PC-3 (cell line): ENCODE measurements around the gene HEPN1. TPM values are rescaled to one million over a fixed set of nuclear protein-coding genes. Genes with fewer than 3 reads are reported as not detected.

Experiments
- ATAC-seq: fragments of 200-7000 bp; cut with Tn5 transposase; 2 replicates; pipeline ENCODE4 v1.9.1; 2020; ENCODE audit warnings: mild to moderate bottlenecking, moderate library complexity
- BruUV-seq: library from RNA; stranded (reverse); fragments of 400-500 nt; replicated peaks from 2 replicates; lab custom pipeline; 2021; lab: Mats Ljungman, UMichigan
- CTCF ChIA-PET: fragments of 300-600 bp; sonication (Branson Sonifier 250); formaldehyde crosslinking; loops from one replicate; lab custom pipeline; 2022; ENCODE audit warnings: antibody characterized with exemption; lab: Charles Lee
- POLR2A ChIA-PET: fragments of 300-600 bp; sonication (Branson Sonifier 250); formaldehyde crosslinking; loops from one replicate; lab custom pipeline; 2022; ENCODE audit warnings: antibody characterized with exemption; ENCODE audit not compliant: unreplicated experiment; lab: Charles Lee
- DNase-seq: peaks from one replicate; pipeline ENCODE4 v3.0.0-alpha.2; 2015
- H2AFZ ChIP-seq: fragments of 300-600 bp; sonication (generic); 2 replicates; pipeline ENCODE4 v1.6.0; 2016; ENCODE audit warnings: antibody characterized with exemption, low read length
- H3F3A ChIP-seq: fragments of 300-600 bp; sonication (generic); one replicate; pipeline ENCODE4 v1.6.0; 2017; ENCODE audit warnings: antibody characterized with exemption, low read length, control low read depth, mild to moderate bottlenecking; ENCODE audit not compliant: unreplicated experiment
- H3K27ac ChIP-seq: fragments of 300-600 bp; sonication (generic); 2 replicates; pipeline ENCODE4 v1.5.1; 2016; ENCODE audit warnings: mild to moderate bottlenecking, low read length
- H3K27me3 ChIP-seq: fragments of 300-600 bp; sonication (generic); 2 replicates; pipeline ENCODE4 v1.6.1; 2016; ENCODE audit warnings: low read length, mixed read lengths
- H3K36me3 ChIP-seq: fragments of 300-600 bp; sonication (generic); 2 replicates; pipeline ENCODE4 v1.6.1; 2016; ENCODE audit warnings: low read depth, mixed run types, low read length, mixed read lengths
- H3K4me1 ChIP-seq: fragments of 300-600 bp; sonication (generic); 2 replicates; pipeline ENCODE4 v1.5.1; 2016; ENCODE audit warnings: low read length; ENCODE audit not compliant: insufficient read depth
- H3K4me2 ChIP-seq: fragments of 300-600 bp; sonication (generic); 2 replicates; pipeline ENCODE4 v1.6.0; 2016; ENCODE audit warnings: low read length
- H3K4me3 ChIP-seq: fragments of 300-600 bp; sonication (generic); 2 replicates; pipeline ENCODE4 v1.5.1; 2016; ENCODE audit warnings: mild to moderate bottlenecking, low read length, mixed read lengths
- H3K79me2 ChIP-seq: fragments of 300-600 bp; sonication (generic); 2 replicates; pipeline ENCODE4 v1.6.1; 2017; ENCODE audit warnings: low read length, mixed read lengths
- H3K9ac ChIP-seq: fragments of 300-600 bp; sonication (generic); 2 replicates; pipeline ENCODE4 v1.6.0; 2016; ENCODE audit warnings: mild to moderate bottlenecking, low read length
- H3K9me2 ChIP-seq: fragments of 300-600 bp; sonication (generic); replicated peaks from 2 replicates; pipeline ENCODE4 v1.6.1; 2016; ENCODE audit warnings: mixed run types, low read length, mixed read lengths
- H3K9me3 ChIP-seq: fragments of 300-600 bp; sonication (generic); 2 replicates; pipeline ENCODE4 v1.6.1; 2016; ENCODE audit warnings: low read length, mixed read lengths
- H4K20me1 ChIP-seq: fragments of 300-600 bp; sonication (generic); 2 replicates; pipeline ENCODE4 v1.6.1; 2016; ENCODE audit warnings: low read length, mixed read lengths
- EZH2 ChIP-seq: fragments of 300-600 bp; sonication (generic); IDR thresholded peaks from one replicate; pipeline ENCODE4 v1.6.1; 2017; ENCODE audit warnings: antibody characterized with exemption, mild to moderate bottlenecking, low read length; ENCODE audit not compliant: unreplicated experiment
- EZH2phosphoT487 ChIP-seq: fragments of 300-600 bp; sonication (generic); IDR thresholded peaks from 2 replicates; pipeline ENCODE4 v1.6.1; 2018; ENCODE audit warnings: mild to moderate bottlenecking, antibody characterized with exemption, low read length, borderline replicate concordance
- intact Hi-C: fragments of 100-400 bp; cut with micrococcal nuclease; formaldehyde crosslinking; loops from 2 replicates; pipeline ENCODE4 v1.9.0; 2023
- total RNA-seq: library from RNA; depleted of rRNA; stranded (reverse); fragments of >200 nt; gene quantifications from 2 replicates; pipeline ENCODE4 v1.2.3, GENCODE V29; 2014
- TF ChIP-seq, protein P1 (sequence below): fragments of 300-600 bp; sonication (generic); conservative IDR thresholded peaks from 2 replicates; pipeline ENCODE4 v1.5.1; 2017; ENCODE audit warnings: antibody characterized with exemption, low read depth, mild to moderate bottlenecking, low read length

Gene HEPN1
- total RNA-seq, 1 experiment from 2014 or later, result not detected

DNA sequence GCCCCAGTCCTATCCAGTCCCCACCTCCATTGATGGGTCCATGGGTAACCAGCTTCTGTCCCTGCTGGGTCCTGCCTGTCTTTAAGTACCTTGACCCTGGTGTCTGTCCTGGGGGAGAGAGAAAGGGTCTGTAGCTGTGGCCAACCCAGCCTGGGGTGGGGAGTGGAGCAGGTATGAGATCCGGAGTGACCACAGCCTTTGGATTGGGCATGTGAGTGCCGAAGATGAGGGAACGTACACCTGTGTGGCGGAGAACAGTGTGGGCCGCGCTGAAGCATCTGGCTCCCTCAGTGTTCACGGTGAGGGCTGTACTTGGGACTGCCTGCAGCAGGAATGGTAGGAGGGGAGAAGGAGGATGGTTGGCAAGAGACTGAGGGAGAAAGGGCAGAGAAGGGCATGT is 48.6 kb upstream of the HEPN1 start:
- BruUV-seq, result no TSS peak
- H3K79me2 ChIP-seq, result no peaks in the 10 kb centered on the region
- no peaks in the 10 kb centered on the region for H3K9me2 ChIP-seq
- no peak overlapping the region for H3K27ac ChIP-seq
- H3K4me1 ChIP-seq, result peaks cover 2% of the 10 kb centered on the region; the same call in 1 of the 2 replicates
- no peaks in the 10 kb centered on the region for H4K20me1 ChIP-seq
- intact Hi-C loops, result no loop called here
- no peak overlapping the region for H3K9ac ChIP-seq
- no peaks in the 10 kb centered on the region for H3K9me3 ChIP-seq
- H3K36me3 ChIP-seq, result no peaks in the 10 kb centered on the region
- peaks cover 31% of the 10 kb centered on the region for H3K27me3 ChIP-seq
- no peak overlapping the region for H2AFZ ChIP-seq
- no peaks in the 10 kb centered on the region for H3F3A ChIP-seq
- no peak overlapping the region for H3K4me3 ChIP-seq
- H3K4me2 ChIP-seq, result no peak overlapping the region
- ChIA-PET CTCF (no interaction called here), POLR2A (no interaction called here)
- DNase-seq, result no peak
- ATAC-seq, result no peak
- TF ChIP-seq, protein P1, sequence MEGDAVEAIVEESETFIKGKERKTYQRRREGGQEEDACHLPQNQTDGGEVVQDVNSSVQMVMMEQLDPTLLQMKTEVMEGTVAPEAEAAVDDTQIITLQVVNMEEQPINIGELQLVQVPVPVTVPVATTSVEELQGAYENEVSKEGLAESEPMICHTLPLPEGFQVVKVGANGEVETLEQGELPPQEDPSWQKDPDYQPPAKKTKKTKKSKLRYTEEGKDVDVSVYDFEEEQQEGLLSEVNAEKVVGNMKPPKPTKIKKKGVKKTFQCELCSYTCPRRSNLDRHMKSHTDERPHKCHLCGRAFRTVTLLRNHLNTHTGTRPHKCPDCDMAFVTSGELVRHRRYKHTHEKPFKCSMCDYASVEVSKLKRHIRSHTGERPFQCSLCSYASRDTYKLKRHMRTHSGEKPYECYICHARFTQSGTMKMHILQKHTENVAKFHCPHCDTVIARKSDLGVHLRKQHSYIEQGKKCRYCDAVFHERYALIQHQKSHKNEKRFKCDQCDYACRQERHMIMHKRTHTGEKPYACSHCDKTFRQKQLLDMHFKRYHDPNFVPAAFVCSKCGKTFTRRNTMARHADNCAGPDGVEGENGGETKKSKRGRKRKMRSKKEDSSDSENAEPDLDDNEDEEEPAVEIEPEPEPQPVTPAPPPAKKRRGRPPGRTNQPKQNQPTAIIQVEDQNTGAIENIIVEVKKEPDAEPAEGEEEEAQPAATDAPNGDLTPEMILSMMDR, result no peak
- TF ChIP-seq EZH2 (no peak), EZH2phosphoT487 (no peak)

DNA sequence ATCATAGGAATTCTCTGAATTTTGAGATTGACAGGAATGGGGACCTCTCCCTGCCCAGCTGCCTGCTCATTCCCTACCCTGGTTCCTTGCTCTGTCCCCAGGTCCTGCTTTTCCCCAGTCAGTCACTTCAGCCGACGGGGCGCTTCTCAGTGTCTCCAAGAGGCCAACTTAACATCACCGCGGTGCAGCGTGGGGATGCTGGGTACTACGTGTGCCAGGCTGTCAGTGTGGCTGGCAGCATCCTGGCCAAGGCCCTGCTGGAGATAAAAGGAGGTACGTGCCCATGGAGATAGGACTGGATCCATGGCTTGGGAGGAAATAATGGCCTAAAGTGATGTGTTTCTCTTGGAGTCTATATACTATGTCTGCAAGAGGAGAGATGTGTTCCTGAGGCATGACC is 46.8 kb upstream of the HEPN1 start:
- Histone ChIP-seq H3K36me3 (no peaks in the 10 kb centered on the region), H2AFZ (no peak overlapping the region), H3K27ac (no peak overlapping the region), H3K9me2 (no peaks in the 10 kb centered on the region), H3K4me2 (no peak overlapping the region), H3K4me3 (no peak overlapping the region), H3K79me2 (no peaks in the 10 kb centered on the region), H3K9ac (no peak overlapping the region), H3K9me3 (no peaks in the 10 kb centered on the region), H3F3A (no peaks in the 10 kb centered on the region), H4K20me1 (no peaks in the 10 kb centered on the region), H3K27me3 (peaks cover 13% of the 10 kb centered on the region), H3K4me1 (peaks cover 12% of the 10 kb centered on the region)
- DNase-seq (no peak), ATAC-seq (no peak)
- ChIA-PET CTCF (no interaction called here), POLR2A (no interaction called here)
- no TSS peak for BruUV-seq
- intact Hi-C loops, result no loop called here
- TF ChIP-seq EZH2, result no peak
- TF ChIP-seq EZH2phosphoT487, result no peak
- TF ChIP-seq, protein P1, result no peak

GRCh38 chr11:124872741-124873140 is 46.3 kb upstream of the HEPN1 start:
- H3K36me3 ChIP-seq, result no peaks in the 10 kb centered on the region
- H3K4me2 ChIP-seq, result no peak overlapping the region
- H3K9me2 ChIP-seq, result no peaks in the 10 kb centered on the region
- BruUV-seq, result no TSS peak
- intact Hi-C loops, result no loop called here
- ChIA-PET CTCF (no interaction called here), POLR2A (interaction anchor here (0.7 kb wide), 1 partner anchor 98 kb away, joined by 3 read pairs; no protein-coding TSS in a partner anchor)
- ATAC-seq (no peak), DNase-seq (no peak)
- H3K4me3 ChIP-seq, result no peak overlapping the region
- H3K27ac ChIP-seq, result no peak overlapping the region
- TF ChIP-seq EZH2, result no peak
- TF ChIP-seq EZH2phosphoT487, result no peak
- TF ChIP-seq, protein P1, result no peak
- no peaks in the 10 kb centered on the region for H3K79me2 ChIP-seq
- H3K27me3 ChIP-seq, result peaks cover 11% of the 10 kb centered on the region
- no peak overlapping the region for H3K9ac ChIP-seq
- no peak overlapping the region for H2AFZ ChIP-seq
- H4K20me1 ChIP-seq, result no peaks in the 10 kb centered on the region
- peaks cover 12% of the 10 kb centered on the region for H3K4me1 ChIP-seq
- H3F3A ChIP-seq, result no peaks in the 10 kb centered on the region
- no peaks in the 10 kb centered on the region for H3K9me3 ChIP-seq
